GM21786 (cell line): ENCODE results near the gene ACE.

Experiments used
- ATAC-seq: cut with Tn5 transposase; IDR thresholded peaks from one replicate; pipeline ENCODE4 v1.9.1; 2021; ENCODE audit not compliant: unreplicated experiment

The ACE gene

GRCh38 chr17:63514477-63514876 lies 37.6 kb downstream of the ACE start:
- no peak for ATAC-seq

- no peak for ATAC-seq
Measured at GRCh38 chr17:63514974-63515373, 38.1 kb downstream of the ACE start.

GRCh38 chr17:63515426-63515825 lies 38.6 kb downstream of the ACE start:
- ATAC-seq = no peak

- no peak for ATAC-seq
Measured at GRCh38 chr17:63516910-63517824, 40.3 kb downstream of the ACE start.

- no peak for ATAC-seq
Measured at GRCh38 chr17:63517825-63518534, 41.1 kb downstream of the ACE start.

GRCh38 chr17:63519116-63519881 lies 42.4 kb downstream of the ACE start:
- no peak for ATAC-seq

- ATAC-seq = no peak
Measured at GRCh38 chr17:63519972-63520882, 43.4 kb downstream of the ACE start.

- no peak for ATAC-seq
Measured at GRCh38 chr17:63523253-63523855, 46.5 kb downstream of the ACE start, which contains the start of gene KCNH6. KCNH6 (plus strand) TSS chr17:63523358; CDS start chr17:63523414, 56 bp downstream.

GRCh38 chr17:63524051-63524450 lies 47.2 kb downstream of the ACE start:
- no peak for ATAC-seq

- ATAC-seq = no peak
Measured at GRCh38 chr17:63525190-63525946, 48.5 kb downstream of the ACE start.

- ATAC-seq = no peak
Measured at GRCh38 chr17:63526861-63527260, 50.0 kb downstream of the ACE start.

GRCh38 chr17:63528183-63528582 lies 51.3 kb downstream of the ACE start:
- no peak for ATAC-seq

GRCh38 chr17:63529711-63530556 lies 53.1 kb downstream of the ACE start:
- ATAC-seq = no peak

- ATAC-seq = no peak
Measured at GRCh38 chr17:63530557-63531021, 53.7 kb downstream of the ACE start.

- no peak for ATAC-seq
Measured at GRCh38 chr17:63531022-63531965, 54.4 kb downstream of the ACE start.

- ATAC-seq = no peak
Measured at GRCh38 chr17:63533433-63534077, 56.7 kb downstream of the ACE start.
